Hepatocyte (in vitro differentiated cells): Measurements from ENCODE around the gene LYZL1. TPM values are rescaled to one million over a fixed set of nuclear protein-coding genes. Genes with fewer than 3 reads are reported as not detected.

ENCODE experiments used
- DNase-seq: peaks from one replicate; pipeline ENCODE4 v3.0.0-alpha.2; 2016; ENCODE audit warnings: low spot score
- H2AFZ ChIP-seq: fragments of 200-600 bp; sonication (generic); 2 replicates; pipeline ENCODE4 v1.6.0; 2016; ENCODE audit warnings: antibody characterized with exemption, mild to moderate bottlenecking
- H3K27ac ChIP-seq: fragments of 200-600 bp; sonication (generic); 2 replicates; pipeline ENCODE4 v1.5.1; 2016; ENCODE audit warnings: mild to moderate bottlenecking
- H3K27me3 ChIP-seq: fragments of 200-600 bp; sonication (generic); 2 replicates; pipeline ENCODE4 v1.6.1; 2016
- H3K36me3 ChIP-seq: fragments of 200-600 bp; sonication (generic); replicated peaks from 2 replicates; pipeline ENCODE4 v1.5.1; 2016; ENCODE audit warnings: low read depth; ENCODE audit not compliant: insufficient read depth
- H3K4me1 ChIP-seq: fragments of 200-600 bp; sonication (generic); 2 replicates; pipeline ENCODE4 v1.5.1; 2016; ENCODE audit warnings: mild to moderate bottlenecking, moderate library complexity; ENCODE audit not compliant: insufficient read depth
- H3K4me2 ChIP-seq: fragments of 200-600 bp; sonication (generic); 2 replicates; pipeline ENCODE4 v1.6.0; 2016
- H3K4me3 ChIP-seq: fragments of 200-600 bp; sonication (generic); 2 replicates; pipeline ENCODE4 v1.5.1; 2016; ENCODE audit warnings: mild to moderate bottlenecking
- H3K79me2 ChIP-seq: fragments of 200-600 bp; sonication (generic); 2 replicates; pipeline ENCODE4 v1.6.0; 2017; ENCODE audit warnings: mild to moderate bottlenecking
- H3K9me2 ChIP-seq: fragments of 200-600 bp; sonication (generic); replicated peaks from 2 replicates; pipeline ENCODE4 v1.6.0; 2017; ENCODE audit warnings: mild to moderate bottlenecking; ENCODE audit not compliant: insufficient read depth
- H3K9me3 ChIP-seq: fragments of 200-600 bp; sonication (generic); 2 replicates; pipeline ENCODE4 v1.5.1; 2016; ENCODE audit warnings: low read depth, mild to moderate bottlenecking
- H4K20me1 ChIP-seq: fragments of 200-600 bp; sonication (generic); 2 replicates; pipeline ENCODE4 v1.6.0; 2016; ENCODE audit warnings: mild to moderate bottlenecking; ENCODE audit not compliant: insufficient read depth, poor library complexity, severe bottlenecking
- EZH2 ChIP-seq: fragments of 200-600 bp; sonication (generic); IDR thresholded peaks from 2 replicates; pipeline ENCODE4 v1.6.1; 2016; ENCODE audit warnings: antibody characterized with exemption, mild to moderate bottlenecking, borderline replicate concordance
- EZH2phosphoT487 ChIP-seq: fragments of 200-600 bp; sonication (generic); IDR thresholded peaks from one replicate; pipeline ENCODE4 v1.6.1; 2018; ENCODE audit warnings: antibody characterized with exemption, mild to moderate bottlenecking, low read depth, moderate library complexity; ENCODE audit not compliant: unreplicated experiment, severe bottlenecking
- WGBS: methylation state at CpG from one replicate; pipeline ENCODE4 v1.1.6; 2016; ENCODE audit warnings: low lambda C conversion rate; ENCODE audit errors: missing lambda C conversion rate; 5-methylcytosine and 5-hydroxymethylcytosine counted together
- polyA plus RNA-seq: library from polyadenylated mRNA; unstranded; fragments of >200 nt; fragmentation: Nextera tagmentation; extraction: Ambion mirVana; gene quantifications from 2 replicates; pipeline ENCODE4 v1.2.1, GENCODE V29; 2016
- total RNA-seq: library from RNA; depleted of rRNA; stranded (reverse); fragments of >200 nt; gene quantifications from 2 replicates; pipeline ENCODE4 v1.2.3, GENCODE V29; 2014
- TF ChIP-seq, protein P1 (sequence below): fragments of 200-600 bp; sonication (generic); IDR thresholded peaks from 2 replicates; pipeline ENCODE4 v1.5.1; 2016; ENCODE audit warnings: antibody characterized with exemption, mild to moderate bottlenecking; ENCODE audit not compliant: poor library complexity

The LYZL1 gene
- total and polyA plus RNA-seq, 2 experiments from 2014 or later = not detected

DNA sequence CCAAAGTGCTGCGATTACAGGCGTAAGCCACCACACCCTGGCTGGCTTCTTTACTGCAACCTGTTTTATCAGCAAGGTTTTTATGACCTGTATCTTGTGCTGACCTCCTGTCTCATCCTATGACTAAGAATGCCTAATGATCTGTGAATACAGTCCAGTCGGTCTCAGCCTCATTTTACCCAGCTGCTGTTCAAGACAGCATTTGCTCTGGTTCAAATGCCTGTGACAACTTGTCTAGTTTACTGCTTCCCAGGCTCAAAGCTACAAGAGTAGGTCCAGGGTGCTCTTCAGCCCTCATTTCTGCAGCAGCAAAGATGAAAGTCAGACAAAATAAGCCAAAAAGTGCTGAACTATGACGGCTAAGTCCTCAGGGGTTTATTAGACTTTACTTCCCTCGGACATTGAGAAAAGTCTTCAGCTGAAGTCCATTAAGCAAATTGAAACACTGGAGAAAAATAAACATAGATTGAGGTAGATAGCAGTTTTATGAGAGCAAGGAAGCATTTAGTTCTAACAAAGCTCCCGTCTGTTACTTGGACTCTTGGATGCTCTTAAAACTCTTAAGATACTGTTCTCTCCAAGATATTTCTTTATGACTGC is 12.5 kb upstream of the LYZL1 start:
- DNase-seq = no peak
- 23% methylated on average over 6 of the region's 6 CpGs for whole genome bisulfite sequencing

DNA sequence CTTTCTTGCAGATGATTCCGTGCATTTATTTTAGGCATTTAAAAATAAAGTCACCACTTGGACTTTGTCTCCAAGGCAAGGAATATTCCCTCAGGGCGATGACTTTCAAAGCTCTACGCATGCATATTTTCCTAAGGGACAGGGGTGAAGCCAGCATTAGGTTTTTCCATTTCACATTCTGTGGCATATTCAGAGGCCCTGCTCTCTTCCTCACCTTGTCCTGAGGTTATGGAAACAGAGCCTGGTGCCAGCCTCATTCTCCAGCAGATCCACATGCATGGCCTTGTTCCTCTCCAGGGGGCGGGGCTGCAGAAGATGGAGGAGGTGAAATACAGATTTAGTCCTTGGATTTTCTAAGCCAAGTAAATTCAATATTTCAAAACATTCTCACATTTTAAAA is 11.6 kb upstream of the LYZL1 start:
- Histone ChIP-seq H4K20me1 (no peaks in the 10 kb centered on the region), H3K4me1 (peaks cover 8% of the 10 kb centered on the region), H3K9me3 (no peaks in the 10 kb centered on the region), H2AFZ (no peak overlapping the region), H3K27me3 (no peaks in the 10 kb centered on the region), H3K4me3 (no peak overlapping the region), H3K27ac (no peak overlapping the region), H3K36me3 (no peaks in the 10 kb centered on the region), H3K4me2 (peak overlapping the region; percentile 7), H3K9me2 (no peaks in the 10 kb centered on the region), H3K79me2 (no peaks in the 10 kb centered on the region)
- no peak for DNase-seq
- TF ChIP-seq, protein P1, sequence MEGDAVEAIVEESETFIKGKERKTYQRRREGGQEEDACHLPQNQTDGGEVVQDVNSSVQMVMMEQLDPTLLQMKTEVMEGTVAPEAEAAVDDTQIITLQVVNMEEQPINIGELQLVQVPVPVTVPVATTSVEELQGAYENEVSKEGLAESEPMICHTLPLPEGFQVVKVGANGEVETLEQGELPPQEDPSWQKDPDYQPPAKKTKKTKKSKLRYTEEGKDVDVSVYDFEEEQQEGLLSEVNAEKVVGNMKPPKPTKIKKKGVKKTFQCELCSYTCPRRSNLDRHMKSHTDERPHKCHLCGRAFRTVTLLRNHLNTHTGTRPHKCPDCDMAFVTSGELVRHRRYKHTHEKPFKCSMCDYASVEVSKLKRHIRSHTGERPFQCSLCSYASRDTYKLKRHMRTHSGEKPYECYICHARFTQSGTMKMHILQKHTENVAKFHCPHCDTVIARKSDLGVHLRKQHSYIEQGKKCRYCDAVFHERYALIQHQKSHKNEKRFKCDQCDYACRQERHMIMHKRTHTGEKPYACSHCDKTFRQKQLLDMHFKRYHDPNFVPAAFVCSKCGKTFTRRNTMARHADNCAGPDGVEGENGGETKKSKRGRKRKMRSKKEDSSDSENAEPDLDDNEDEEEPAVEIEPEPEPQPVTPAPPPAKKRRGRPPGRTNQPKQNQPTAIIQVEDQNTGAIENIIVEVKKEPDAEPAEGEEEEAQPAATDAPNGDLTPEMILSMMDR = no peak
- TF ChIP-seq EZH2 = no peak
- no peak for TF ChIP-seq EZH2phosphoT487
- WGBS = 69% methylated on average over 4 of the region's 4 CpGs

More for the DNA sequence above, 12.5 kb upstream of the LYZL1 start:
- TF ChIP-seq EZH2 = no peak
- TF ChIP-seq EZH2phosphoT487 = no peak
- TF ChIP-seq, protein P1 = no peak
- Histone ChIP-seq H3K36me3 (no peaks in the 10 kb centered on the region), H3K9me2 (no peaks in the 10 kb centered on the region), H3K4me1 (peaks cover 8% of the 10 kb centered on the region), H3K27me3 (no peaks in the 10 kb centered on the region), H2AFZ (no peak overlapping the region), H3K9me3 (no peaks in the 10 kb centered on the region), H3K79me2 (no peaks in the 10 kb centered on the region), H3K4me3 (no peak overlapping the region), H3K4me2 (peak overlapping the region; percentile 49), H3K27ac (peak overlapping the region; percentile 80), H4K20me1 (no peaks in the 10 kb centered on the region)

DNA sequence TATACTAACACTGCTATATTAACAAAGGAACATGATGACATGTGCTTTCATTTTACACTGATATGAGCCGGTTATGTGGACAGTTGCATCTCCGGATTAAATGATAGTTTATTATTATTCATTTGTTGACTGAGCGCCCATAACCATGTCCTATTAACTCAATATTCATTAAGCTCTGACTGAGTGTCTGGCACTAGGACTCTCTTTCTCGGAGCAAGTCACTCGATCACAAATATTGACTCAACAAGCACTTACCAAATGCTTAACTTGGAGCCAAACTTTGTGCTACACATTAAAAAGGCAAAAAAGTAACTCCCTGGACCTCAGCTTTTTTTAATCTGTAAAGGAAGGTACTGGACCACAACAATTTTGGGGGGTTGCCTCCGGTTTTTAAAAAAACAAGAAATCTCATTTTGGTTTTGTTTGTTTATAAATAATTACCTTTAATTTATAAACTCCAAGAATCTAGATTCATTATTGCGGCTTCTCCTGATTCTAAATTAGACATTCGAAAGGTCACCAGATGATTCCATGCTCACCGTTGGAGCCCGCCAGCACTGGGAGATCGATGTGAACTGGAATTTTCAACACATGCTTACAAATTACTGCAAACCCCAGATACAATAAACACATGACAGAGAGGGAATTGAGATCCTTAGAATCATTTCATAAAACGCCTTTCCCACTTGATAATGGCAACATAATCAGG is 8.9 kb upstream of the LYZL1 start:
- Histone ChIP-seq H4K20me1 (no peaks in the 10 kb centered on the region), H3K9me3 (no peaks in the 10 kb centered on the region), H3K27me3 (no peaks in the 10 kb centered on the region), H3K4me3 (no peak overlapping the region), H3K27ac (no peak overlapping the region), H3K36me3 (no peaks in the 10 kb centered on the region), H3K4me2 (no peak overlapping the region), H3K79me2 (no peaks in the 10 kb centered on the region), H3K9me2 (no peaks in the 10 kb centered on the region), H3K4me1 (peaks cover 8% of the 10 kb centered on the region), H2AFZ (no peak overlapping the region)
- TF ChIP-seq EZH2phosphoT487 (no peak), EZH2 (no peak)
- TF ChIP-seq, protein P1 = no peak
- 72% methylated on average over 12 of the region's 12 CpGs for WGBS
- DNase-seq = no peak
